ENCODE data around the gene ECE1. TPM values are rescaled to one million over a fixed set of nuclear protein-coding genes. Genes with fewer than 3 reads are reported as not detected.

ECE1 gene
- polyA plus RNA-seq, 3 donors, result 10.6 to 42.4 (median 23.3) TPM

DNA sequence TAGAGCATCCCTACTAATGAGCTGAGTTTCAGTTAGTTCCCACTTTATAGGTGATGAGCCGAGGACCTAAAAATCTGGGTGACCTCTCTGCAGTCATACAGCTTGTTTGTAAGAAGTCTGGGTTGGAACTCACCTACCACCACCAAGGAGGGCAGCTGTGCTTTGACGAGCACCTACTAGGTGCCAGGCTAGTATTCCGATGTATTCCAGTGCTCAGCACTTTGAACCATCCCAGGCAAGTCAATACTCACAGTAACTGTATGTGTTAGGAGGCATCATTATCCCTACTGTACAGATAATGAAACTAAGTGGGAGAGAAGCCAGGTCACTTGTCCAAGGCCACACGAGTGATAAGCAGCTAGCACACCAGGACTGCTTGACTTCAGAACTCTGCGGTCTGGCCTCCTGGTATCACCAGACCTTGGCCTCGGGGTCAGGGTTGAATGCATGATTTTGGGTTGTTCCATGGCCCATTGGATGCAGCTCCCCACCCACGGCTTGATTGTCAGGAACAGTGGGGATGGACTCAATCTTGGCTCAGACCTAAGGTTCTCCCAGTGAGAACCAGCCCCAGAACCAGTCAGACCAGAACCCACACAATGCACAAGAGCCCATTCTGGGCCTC lies 20.7 kb downstream of the ECE1 start:
- Histone ChIP-seq H2AFZ (ENCODE audit: insufficient read depth, low read depth, low read length, poor library complexity, severe bottlenecking) (no peak overlapping the region), H4K20me1 (ENCODE audit: insufficient read depth, low read length) (peaks cover 52% of the 10 kb centered on the region), H3K9me3 (replicated peaks in 1 of 2; ENCODE audit: control insufficient read depth in 1 of 2, insufficient read depth in 1 of 2, low read length in 2 of 2) (no peaks in the 10 kb centered on the region), H3K79me2 (ENCODE audit: insufficient read depth, low read length) (no peaks in the 10 kb centered on the region), H3K36me3 (replicated peaks in 1 of 2; ENCODE audit: control insufficient read depth in 1 of 2, insufficient read depth in 2 of 2, low read length in 2 of 2) (peaks cover 46 to 98% of the 10 kb centered on the region in 2 donors), H3K27me3 (ENCODE audit: control insufficient read depth in 2 of 2, insufficient read depth in 2 of 2, low read length in 2 of 2) (peaks cover 0 to 4% of the 10 kb centered on the region in 2 donors), H3K9ac (ENCODE audit: insufficient read depth, low read length, poor library complexity, severe bottlenecking) (no peak overlapping the region), H3K4me3 (replicated peaks in 1 of 3; ENCODE audit: low read depth in 2 of 3, low read length in 3 of 3) (no peak overlapping the region), H3K4me1 (ENCODE audit: control insufficient read depth in 1 of 2, insufficient read depth in 2 of 2, low read length in 2 of 2) (no peaks in the 10 kb centered on the region), H3K4me2 (replicated peaks; ENCODE audit: extremely low read depth, low read length, poor library complexity, severe bottlenecking) (no peak overlapping the region), H3K27ac (ENCODE audit: low read depth in 1 of 2, low read length in 2 of 2) (no peak overlapping the region)
- WGBS (ENCODE audit: insufficient coverage), result 80% methylated on average over 3 of the region's 7 CpGs
- intact Hi-C loops (cut with micrococcal nuclease), result loop anchor here in 1 of 2 donors (1.0 kb wide), 1 partner anchor 7 kb away; no protein-coding TSS in a partner anchor
- Mint-ChIP-seq H3K9me3 (peaks cover 0 to 7% (median 0%) of the 10 kb centered on the region in 7 donors), H3K27ac (no peak overlapping the region), H3K4me3 (no peak overlapping the region), H3K27me3 (ENCODE audit: low read depth in 3 of 3) (peaks cover 12 to 46% (median 38%) of the 10 kb centered on the region in 3 donors), H3K36me3 (peaks cover 98 to 100% of the 10 kb centered on the region in 2 donors), H3K4me1 (peaks cover 5% of the 10 kb centered on the region)
- no peak for TF ChIP-seq CTCF (IDR thresholded peaks at IDR 0.05)
- no peak for DNase-seq

GRCh38 chr1:21268281-21269239 lies 21.7 kb downstream of the ECE1 start:
- Histone ChIP-seq H3K4me1 (ENCODE audit: control insufficient read depth in 1 of 2, insufficient read depth in 2 of 2, low read length in 2 of 2) (no peaks in the 10 kb centered on the region), H3K27me3 (ENCODE audit: control insufficient read depth in 2 of 2, insufficient read depth in 2 of 2, low read length in 2 of 2) (peaks cover 0 to 4% of the 10 kb centered on the region in 2 donors), H3K79me2 (ENCODE audit: insufficient read depth, low read length) (no peaks in the 10 kb centered on the region), H3K36me3 (replicated peaks in 1 of 2; ENCODE audit: control insufficient read depth in 1 of 2, insufficient read depth in 2 of 2, low read length in 2 of 2) (peaks cover 47 to 98% of the 10 kb centered on the region in 2 donors), H3K4me2 (replicated peaks; ENCODE audit: extremely low read depth, low read length, poor library complexity, severe bottlenecking) (no peak overlapping the region), H3K27ac (ENCODE audit: low read depth in 1 of 2, low read length in 2 of 2) (no peak overlapping the region), H4K20me1 (ENCODE audit: insufficient read depth, low read length) (peaks cover 43% of the 10 kb centered on the region), H3K4me3 (replicated peaks in 1 of 3; ENCODE audit: low read depth in 2 of 3, low read length in 3 of 3) (no peak overlapping the region), H3K9me3 (replicated peaks in 1 of 2; ENCODE audit: control insufficient read depth in 1 of 2, insufficient read depth in 1 of 2, low read length in 2 of 2) (no peaks in the 10 kb centered on the region), H3K9ac (ENCODE audit: insufficient read depth, low read length, poor library complexity, severe bottlenecking) (no peak overlapping the region), H2AFZ (ENCODE audit: insufficient read depth, low read depth, low read length, poor library complexity, severe bottlenecking) (no peak overlapping the region)
- intact Hi-C loops (cut with micrococcal nuclease), result no loop called here
- H3K36me3 Mint-ChIP-seq, result peaks cover 92 to 100% of the 10 kb centered on the region in 2 donors
- no peak for TF ChIP-seq CTCF (IDR thresholded peaks at IDR 0.05)
- no peak for DNase-seq
- peaks cover 0 to 7% (median 0%) of the 10 kb centered on the region in 7 donors for H3K9me3 Mint-ChIP-seq
- no peak overlapping the region for H3K4me3 Mint-ChIP-seq
- peak overlapping the region in 2 of 7 donors; percentile 38 to 49 for H3K27ac Mint-ChIP-seq
- 85% methylated on average over 13 of the region's 17 CpGs for WGBS (ENCODE audit: insufficient coverage)
- H3K4me1 Mint-ChIP-seq, result peaks cover 5% of the 10 kb centered on the region
- peaks cover 16 to 46% (median 43%) of the 10 kb centered on the region in 3 donors for H3K27me3 Mint-ChIP-seq (ENCODE audit: low read depth in 3 of 3)
